Heart left ventricle (tissue), 13 donors: ENCODE results near the gene AGR3.

Experiments
- CTCF ChIP-seq, 12 donors: fragments of 200-600 bp; sonication (generic) in 4 of 12; IDR thresholded peaks; one replicate each; pipeline versions ENCODE4 v1.5.0 to v1.8.0; 2018 to 2022; ENCODE audit warnings: antibody characterized with exemption in 12 of 12, mild to moderate bottlenecking in 5 of 12
- POLR2A ChIP-seq, 2 donors: fragments of 450-650 bp; IDR thresholded peaks; one replicate each; pipeline ENCODE4 v1.6.1; 2017; ENCODE audit warnings: antibody characterized with exemption in 2 of 2, mild to moderate bottlenecking in 2 of 2, moderate library complexity in 2 of 2
- donor health status: ischemic (EF 13 %, LVEDD 7.1; RV severe dilation, severe dysfunction).
- donor health status: DM: no; HTN: yes; CAD: no.
- donor health status: DM: no; HTN: no; CAD: no.
- donor health status: ischemic (EF 25% LVEDD 6.9; RV normal size, moderate dysfunction).
- donor health status: ischemic (EF 25% LVEDD 5.7; RV mildly dilated, moderate dysfunction).
- donor health status: ischemic (EF 35%, LVEDD 5.7; RV mildly dilated, moderate dysfunction).
- donor health status: nonischemic (EF 11% LVEDD 7.7; RV severe dilation, severe dysfunction).
- donor health status: DM: yes; HTN: yes; CAD: no.
- donor health status: PGD.
- donor health status: ischemic (EF 29% LVEDD 5.4; RV normal size, mild dysfunction).
- donor health status: nonischemic (EF 23%, LVEDD 6.1; RV moderate dilation, normal function).

GRCh38 chr7:16810112-16810511 lies 71.7 kb downstream of the AGR3 start:
- TF ChIP-seq POLR2A (IDR thresholded peaks at IDR 0.05) (no peak), CTCF (IDR thresholded peaks at IDR 0.05) (no peak)
